KOPT-K1 (cell line): Measurements from ENCODE around the gene ADI1.
"Not testable (repeated sequence)": the region's sequence is repeated elsewhere in the genome, so short reads cannot be mapped to it uniquely, and the experiment has no call there.

Experiments
- H3K27ac ChIP-seq: fragments of 200-600 bp; sonication (generic); 2 replicates; pipeline ENCODE4 v1.5.1; 2016; ENCODE audit warnings: antibody characterized with exemption, mild to moderate bottlenecking, low read depth, low read length; ENCODE audit not compliant: poor library complexity, severe bottlenecking
- H3K36me3 ChIP-seq: fragments of 200-600 bp; sonication (generic); 2 replicates; pipeline ENCODE4 v1.5.1; 2017; ENCODE audit warnings: antibody characterized with exemption, mild to moderate bottlenecking, low read length, moderate library complexity; ENCODE audit not compliant: insufficient read depth
- H3K9me3 ChIP-seq: fragments of 200-600 bp; sonication (generic); 2 replicates; pipeline ENCODE4 v1.5.1; 2017; ENCODE audit warnings: antibody characterized with exemption, low read length, mild to moderate bottlenecking; ENCODE audit not compliant: insufficient read depth, poor library complexity, severe bottlenecking

The ADI1 gene

DNA sequence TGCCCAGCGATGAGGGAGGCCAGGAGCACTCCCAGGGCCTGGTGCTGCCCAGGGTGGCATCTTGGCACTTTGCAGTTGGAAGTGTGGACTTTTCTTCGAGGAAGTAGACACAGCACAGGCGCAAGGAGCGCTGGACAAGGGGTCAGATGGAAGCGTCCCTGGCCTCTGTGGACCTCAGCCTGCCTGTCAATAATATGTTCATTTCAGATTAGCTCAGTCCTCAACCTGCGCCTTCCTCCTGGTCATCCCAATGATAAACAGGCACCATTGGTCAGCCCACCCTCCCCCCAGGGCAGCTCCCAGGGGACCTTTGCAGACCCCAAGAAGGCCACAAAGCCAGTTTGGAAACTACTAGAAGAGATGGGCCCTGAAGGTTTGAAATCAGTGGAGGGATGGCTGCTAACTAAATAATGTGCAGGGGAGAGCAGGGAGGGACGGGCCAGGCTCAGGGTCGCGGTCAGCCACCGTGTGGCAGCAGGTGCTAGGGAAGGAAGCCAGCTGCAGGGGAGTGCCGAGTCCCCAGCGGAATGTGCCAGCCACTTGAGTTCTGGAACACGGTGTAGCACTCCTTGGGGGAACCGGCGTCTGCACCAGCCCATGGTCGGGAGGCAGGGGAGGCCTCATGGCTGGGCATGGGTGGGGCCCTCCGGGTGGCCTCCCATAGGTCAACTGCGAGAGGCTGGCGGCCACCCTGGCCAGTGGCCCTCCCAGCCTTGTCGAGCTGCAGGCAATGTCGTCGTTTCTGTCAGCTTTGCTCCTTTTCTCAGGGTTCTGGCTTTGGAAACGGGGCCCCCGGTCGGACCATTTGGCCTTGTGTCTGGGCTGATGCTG lies 59.9 kb downstream of the ADI1 start:
- H3K36me3 ChIP-seq, result peaks cover 60% of the 10 kb centered on the region
- no peak overlapping the region for H3K27ac ChIP-seq

DNA sequence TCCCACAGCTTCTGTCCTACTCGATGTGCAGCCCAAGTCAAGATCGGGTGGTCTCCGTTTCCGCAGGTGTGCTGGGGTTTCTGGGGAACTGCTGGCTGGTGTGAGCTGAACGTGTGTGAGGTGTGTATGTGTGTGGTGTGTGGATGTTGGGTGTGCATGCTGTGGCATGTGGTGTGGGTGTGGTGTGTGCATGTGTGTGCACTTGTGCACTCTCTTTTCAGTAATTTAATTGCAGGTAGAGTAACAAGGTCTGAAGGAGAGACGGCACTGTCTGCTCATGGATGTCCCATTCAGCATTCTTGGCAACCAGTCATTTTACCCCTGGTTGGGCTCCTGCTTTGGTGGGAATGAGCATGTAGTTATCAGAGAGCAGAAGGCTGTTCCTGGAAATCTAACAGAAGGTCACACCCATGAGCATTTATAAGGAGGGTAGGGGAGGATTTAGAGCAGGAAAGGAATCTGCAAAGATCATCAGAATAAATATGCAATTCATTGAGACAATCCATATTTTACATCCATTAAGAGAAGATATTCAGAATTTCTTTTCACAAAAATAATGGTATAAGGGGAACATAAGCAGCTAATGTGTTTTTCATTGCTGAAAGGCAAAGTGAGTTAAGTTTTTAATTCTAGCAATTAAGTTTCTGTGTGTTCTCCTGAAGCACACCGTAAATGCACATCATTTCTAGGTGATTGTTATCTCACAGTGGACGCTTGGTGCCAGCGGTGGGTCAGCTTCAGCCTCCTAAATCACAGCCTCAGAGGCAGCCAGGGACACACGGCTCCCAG lies 60.7 kb downstream of the ADI1 start:
- Histone ChIP-seq H3K9me3 (no peaks in the 10 kb centered on the region), H3K36me3 (peaks cover 59% of the 10 kb centered on the region), H3K27ac (no peak overlapping the region)

More for the DNA sequence above, 59.9 kb downstream of the ADI1 start:
- no peaks in the 10 kb centered on the region for H3K9me3 ChIP-seq

DNA sequence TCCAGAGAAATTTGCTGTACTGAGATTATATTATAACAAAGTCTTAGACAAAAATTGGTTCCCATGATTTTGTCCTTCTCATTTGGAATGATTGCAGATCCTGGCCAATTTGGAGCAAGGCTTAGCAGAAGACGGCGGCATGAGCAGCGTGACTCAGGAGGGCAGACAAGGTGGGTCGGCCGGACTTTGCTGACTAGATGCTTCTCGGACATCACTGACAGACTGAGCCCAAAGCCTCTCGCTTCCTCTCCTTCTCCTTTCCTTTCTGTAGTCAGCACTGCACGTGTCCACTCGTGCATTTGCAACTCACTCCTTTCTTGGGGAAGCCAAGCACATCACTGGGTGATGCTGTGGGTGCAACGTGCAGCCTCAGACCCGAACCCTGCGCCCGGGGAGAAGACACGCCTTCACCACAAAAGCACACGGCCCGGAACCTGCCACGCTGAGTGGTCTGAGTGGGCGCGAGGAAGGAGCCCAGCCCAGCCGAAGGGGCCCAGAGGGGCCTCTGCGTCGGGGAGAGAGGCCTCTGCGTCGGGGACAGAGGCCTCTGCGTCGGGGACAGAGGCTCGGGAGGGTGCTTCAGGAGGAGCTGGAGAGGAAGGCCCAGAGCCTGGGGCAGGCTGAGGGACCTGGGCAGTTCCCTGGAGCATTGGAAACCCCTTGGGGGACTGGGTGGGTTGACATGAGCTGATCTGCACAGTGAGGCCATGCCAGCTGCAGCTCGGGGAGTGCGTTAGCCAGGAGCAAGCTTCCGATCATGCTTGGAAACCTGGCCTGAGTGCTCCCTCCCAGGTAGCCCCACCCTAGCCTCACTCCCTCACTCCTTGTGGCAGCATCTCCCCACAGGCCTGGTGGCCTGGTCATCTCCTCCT lies 61.6 kb downstream of the ADI1 start:
- H3K36me3 ChIP-seq, result peaks cover 60% of the 10 kb centered on the region
- no peaks in the 10 kb centered on the region for H3K9me3 ChIP-seq
- H3K27ac ChIP-seq, result no peak overlapping the region

DNA sequence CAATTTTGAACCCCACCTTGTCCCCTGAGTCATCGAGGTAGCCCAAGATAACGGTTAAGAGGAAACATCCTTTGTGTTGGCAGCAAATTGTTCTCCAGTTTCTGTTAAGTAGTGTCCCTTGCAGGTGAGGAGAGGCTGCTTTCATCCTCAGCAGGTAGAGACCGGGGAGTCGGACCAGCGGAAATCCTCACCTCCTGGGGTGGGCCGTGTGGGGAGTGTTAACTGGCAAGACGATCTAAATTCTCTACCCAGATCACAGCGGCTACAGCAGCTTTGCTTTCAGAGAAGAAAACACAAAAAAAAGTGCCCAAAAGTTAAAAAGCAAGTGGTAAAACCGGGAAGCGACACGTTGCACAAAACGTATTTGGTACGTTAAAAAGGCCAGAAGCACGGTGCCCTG lies 63.2 kb downstream of the ADI1 start:
- Histone ChIP-seq H3K27ac (no peak overlapping the region), H3K36me3 (peaks cover 73% of the 10 kb centered on the region), H3K9me3 (no peaks in the 10 kb centered on the region)

DNA sequence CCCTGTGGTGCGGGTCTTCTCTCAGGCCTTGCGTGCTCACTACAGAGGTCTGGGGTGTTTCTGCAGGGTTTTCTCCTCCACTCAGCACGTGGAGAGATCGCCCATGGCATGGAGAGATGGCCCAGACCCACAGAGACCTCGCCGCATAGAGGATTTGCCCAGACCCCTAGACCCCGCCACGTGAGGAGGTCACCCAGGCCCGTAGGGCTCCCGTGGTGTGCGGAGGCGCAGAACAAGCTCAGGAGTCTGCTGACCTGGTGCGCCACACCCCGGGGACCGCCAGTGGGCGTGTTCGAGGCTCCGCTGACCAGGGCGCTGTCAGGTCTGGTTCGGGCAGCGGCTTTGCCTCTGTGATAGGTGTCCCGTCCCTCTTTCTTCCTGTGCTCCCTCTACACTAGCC lies 64.5 kb downstream of the ADI1 start:
- H3K36me3 ChIP-seq, result peaks cover 78% of the 10 kb centered on the region
- no peak overlapping the region for H3K27ac ChIP-seq
- H3K9me3 ChIP-seq, result no peaks in the 10 kb centered on the region

DNA sequence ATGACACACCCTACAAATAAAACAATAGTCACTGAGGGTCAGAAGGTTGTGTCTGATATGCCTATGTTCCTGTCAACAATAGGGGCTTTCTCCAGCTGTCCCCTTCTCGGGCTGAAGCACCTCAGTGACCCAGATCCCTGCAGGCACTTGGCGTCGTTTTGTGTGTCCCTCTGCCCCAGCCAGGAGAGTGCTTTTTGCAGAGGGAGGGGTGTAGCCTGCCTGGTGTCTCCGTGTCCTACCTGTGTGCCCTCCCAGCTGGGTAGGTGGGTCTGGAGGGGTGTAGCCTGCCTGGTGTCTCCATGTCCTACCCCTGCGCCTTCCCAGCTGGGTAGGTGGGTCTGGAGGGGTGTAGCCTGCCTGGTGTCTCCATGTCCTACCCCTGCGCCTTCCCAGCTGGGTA lies 65.3 kb downstream of the ADI1 start:
- not testable (repeated sequence) for H3K27ac ChIP-seq, H3K9me3 ChIP-seq
- H3K36me3 ChIP-seq, result peaks cover 81% of the 10 kb centered on the region

DNA sequence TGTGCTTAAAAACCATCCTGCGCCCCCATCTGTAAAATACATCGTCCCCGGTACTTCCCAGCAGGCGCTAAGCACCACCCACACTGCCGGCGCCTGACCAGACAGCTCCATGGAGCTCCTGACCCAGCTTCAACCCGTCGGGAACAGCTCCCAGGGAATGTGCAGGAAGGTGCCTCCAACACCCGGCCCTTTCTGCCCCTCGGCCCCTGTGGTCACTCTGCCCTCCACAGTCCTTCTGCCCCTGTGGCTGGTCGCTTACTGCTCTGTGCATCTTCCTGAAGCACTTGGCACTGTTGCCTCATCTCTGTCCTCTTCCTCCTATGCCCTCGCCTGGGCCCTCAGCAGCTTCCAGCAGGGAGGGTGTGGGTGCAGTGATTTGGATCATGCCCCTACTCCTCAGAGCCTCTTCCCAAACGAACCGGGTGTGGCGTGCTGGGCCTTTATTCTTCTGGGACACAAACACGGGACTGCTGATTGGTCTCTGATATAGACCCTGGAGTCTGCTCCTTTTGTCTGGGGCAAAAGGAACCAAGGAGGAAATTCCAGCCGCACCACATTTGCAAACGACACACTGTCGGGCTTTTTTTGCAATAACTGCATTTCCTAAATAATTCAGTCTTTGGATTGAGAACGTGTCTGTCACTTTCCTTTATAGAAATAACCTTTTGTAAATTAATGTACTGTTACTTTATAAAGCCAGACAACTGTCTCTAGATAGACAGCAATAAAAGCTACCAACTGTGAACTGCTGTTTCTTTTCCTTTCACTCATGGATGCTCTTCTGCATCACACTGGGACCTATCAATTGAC lies 65.9 kb downstream of the ADI1 start:
- no peaks in the 10 kb centered on the region for H3K9me3 ChIP-seq
- H3K36me3 ChIP-seq, result peaks cover 81% of the 10 kb centered on the region

DNA sequence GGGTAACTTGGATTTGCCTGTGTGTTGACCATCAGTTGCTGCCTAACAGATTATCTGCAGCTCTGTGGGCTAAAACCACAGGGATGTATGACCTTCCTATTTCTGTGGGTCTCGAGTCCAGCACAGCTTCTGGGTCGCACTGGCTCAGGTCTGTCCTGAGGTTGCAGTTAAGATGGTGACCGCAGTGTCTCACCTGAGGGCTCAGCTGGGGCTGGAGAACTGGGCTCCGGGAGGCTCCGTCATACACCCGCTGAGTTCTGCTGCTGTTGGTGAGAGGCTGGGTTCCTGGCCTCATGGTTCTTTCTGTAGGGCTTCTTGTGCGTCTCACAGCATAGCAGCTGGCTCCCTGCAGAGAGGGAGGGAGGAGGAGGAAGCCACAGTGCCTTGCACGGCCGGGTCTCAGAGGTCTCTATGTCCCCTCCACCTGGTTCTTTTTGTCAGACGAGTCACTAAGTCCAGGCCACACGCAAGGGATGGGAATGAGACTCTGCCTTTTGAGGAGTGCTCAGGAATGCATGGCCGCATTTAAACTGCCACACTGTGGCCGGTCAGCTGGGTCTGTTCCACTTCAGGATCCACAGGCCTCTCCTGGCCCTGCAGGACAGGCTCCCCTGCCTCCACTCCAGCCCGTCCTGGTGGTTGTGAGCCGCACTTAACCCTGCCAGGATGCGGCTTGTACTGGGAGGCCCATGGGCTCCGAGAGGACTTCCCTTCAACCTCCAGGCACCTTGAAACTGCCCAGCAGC lies 67.2 kb downstream of the ADI1 start:
- Histone ChIP-seq H3K27ac (no peak overlapping the region), H3K36me3 (peaks cover 83% of the 10 kb centered on the region)

More for the DNA sequence above, 65.9 kb downstream of the ADI1 start:
- no peak overlapping the region for H3K27ac ChIP-seq

DNA sequence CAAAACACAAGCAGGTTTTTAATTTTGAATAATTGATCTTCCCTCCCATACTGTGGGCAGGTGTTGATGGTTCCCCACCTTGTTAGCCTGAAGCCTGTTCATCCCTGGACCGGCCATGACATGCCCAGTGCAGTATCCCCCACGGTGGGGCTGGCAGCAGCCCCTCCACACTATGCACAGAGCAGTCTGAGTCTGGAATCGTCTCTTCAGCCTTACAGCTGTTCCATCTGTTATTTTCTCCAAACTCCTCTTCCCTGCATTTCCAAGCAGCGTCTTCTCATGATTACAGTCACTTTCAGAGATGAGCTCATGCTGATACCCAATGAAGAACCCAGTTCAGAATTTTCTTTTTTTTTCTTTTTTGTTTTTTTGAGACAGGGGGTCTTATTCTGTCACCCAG lies 68.2 kb downstream of the ADI1 start:
- Histone ChIP-seq H3K9me3 (no peaks in the 10 kb centered on the region), H3K27ac (no peak overlapping the region), H3K36me3 (peaks cover 83% of the 10 kb centered on the region)

More for the DNA sequence above, 67.2 kb downstream of the ADI1 start:
- no peaks in the 10 kb centered on the region for H3K9me3 ChIP-seq

DNA sequence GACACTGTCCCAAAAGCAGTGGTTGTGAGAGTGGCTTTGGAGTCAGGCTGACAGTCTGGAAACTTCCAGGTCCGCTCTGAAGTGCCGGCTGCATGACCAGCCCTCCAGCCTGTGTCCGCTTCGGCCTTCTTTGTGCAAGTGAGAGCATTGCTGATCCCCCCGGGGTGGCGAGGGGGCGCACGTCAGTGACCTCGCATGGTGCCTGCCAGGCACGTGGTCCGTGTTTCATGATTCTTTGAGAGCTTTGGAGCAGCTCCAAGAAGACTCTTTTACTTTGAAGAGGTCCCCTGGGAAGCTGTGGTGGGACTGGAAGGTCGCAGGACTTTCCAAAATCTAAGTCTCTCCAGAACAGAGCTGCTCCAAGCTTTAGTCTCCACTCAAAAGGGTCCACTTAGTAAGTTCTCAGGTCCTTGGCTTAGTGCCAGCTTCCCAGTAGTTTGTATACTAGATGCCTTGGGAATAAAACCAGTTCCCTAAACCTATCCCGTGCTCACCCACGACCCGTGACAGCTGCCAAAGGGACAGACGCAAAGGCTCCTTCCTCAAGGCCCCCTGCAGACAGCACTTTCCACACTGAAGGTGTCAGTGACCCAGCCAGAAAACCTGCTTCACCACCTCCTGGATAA lies 68.8 kb downstream of the ADI1 start:
- Histone ChIP-seq H3K9me3 (no peaks in the 10 kb centered on the region), H3K36me3 (peaks cover 84% of the 10 kb centered on the region), H3K27ac (no peak overlapping the region)

DNA sequence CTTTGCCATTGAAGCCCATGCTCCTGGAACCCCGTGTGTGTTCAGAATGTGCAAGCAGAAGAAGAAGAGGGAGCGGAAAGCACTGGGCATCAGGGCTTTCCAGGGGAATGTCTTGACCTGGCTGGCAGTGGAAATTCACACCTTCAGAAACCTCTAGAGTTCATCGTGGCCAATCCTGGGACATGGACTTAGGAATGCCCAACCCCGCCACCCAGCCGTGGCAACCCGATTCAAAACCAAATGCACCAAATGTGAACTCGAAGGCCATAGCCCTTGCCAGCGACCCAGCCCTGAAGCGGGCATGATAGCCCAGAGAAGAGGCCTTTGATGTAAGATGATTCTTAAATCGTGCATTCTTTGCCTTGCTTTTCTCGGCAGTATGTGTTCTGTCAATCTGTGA lies 69.4 kb downstream of the ADI1 start:
- Histone ChIP-seq H3K27ac (no peak overlapping the region), H3K36me3 (peaks cover 88% of the 10 kb centered on the region), H3K9me3 (no peaks in the 10 kb centered on the region)

DNA sequence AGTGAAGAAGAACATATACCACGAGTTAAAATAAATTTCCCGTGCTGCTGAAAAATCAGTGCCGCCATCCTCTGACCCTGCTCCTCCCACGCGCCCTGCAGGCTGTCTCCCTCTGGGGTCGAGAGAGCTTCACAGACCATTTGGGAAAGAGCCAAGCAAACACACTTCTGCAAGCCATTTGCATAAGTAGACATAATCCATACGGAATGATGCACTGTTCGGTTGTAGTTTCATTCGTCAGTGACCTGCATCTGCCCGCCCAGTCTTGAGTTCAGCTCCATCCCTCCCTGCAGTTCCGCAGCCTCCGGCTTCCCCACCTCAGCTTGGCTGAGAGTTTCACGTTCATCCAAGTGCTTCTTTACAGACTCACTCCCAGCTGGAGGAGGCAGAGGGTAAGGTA lies 70.2 kb downstream of the ADI1 start:
- H3K9me3 ChIP-seq, result no peaks in the 10 kb centered on the region
- peaks cover 95% of the 10 kb centered on the region for H3K36me3 ChIP-seq
- H3K27ac ChIP-seq, result no peak overlapping the region

DNA sequence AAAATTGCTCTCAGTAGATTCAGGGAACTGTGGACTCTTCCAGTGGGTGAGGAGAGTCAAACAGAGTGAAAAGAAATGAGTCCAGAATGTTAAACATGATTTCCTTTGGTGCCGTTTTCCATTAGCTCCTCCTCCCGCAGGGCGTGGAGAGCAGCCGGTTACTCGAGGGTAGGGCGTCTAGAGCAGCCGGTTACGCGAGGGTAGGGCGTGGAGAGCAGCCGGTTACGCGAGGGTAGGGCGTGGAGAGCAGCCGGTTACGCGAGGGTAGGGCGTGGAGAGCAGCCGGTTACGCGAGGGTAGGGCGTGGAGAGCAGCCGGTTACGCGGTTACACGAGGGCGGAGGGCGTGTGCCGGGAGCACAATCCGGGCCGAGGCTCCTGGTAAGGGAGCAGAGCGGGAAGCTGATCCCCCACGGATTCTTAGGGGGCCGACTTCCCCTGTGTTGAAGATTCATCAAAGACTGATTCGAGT lies 70.9 kb downstream of the ADI1 start:
- H3K27ac ChIP-seq, result not testable (repeated sequence)
- peaks cover 97% of the 10 kb centered on the region for H3K36me3 ChIP-seq

More for the DNA sequence above, 70.9 kb downstream of the ADI1 start:
- H3K9me3 ChIP-seq, result not testable (repeated sequence)
